Stimulated activated CD8-positive, alpha-beta memory T cell treated with anti-CD3 and anti-CD28 coated beads, Interleukin-7, amount 100 ng/mL, for 1 hour (primary cell): ENCODE results near the gene ITIH4.
"Not testable (repeated sequence)": the region's sequence is repeated elsewhere in the genome, so short reads cannot be mapped to it uniquely, and the experiment has no call there.

Experiments used
- DNase-seq, 2 donors: peaks; one replicate each; pipeline ENCODE4 v3.0.0-alpha.2; 2020; ENCODE audit warnings: low read depth in 2 of 2

The ITIH4 gene

DNA sequence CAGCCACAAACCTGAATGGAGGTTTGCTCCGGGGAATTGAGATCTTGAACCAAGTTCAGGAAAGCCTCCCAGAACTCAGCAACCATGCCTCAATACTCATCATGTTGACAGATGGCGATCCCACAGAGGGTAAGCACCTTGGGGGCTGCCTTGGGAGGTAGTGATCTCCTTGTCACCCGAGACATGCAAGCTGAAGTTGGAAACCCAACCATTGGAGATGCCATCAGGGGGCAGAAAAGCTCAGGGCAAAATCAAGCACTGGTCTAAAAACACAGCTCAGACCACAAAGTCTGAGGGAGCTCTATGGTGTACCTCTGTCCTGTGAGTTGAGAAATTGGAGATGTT is 47.3 kb downstream of the ITIH4 start:
- DNase-seq, result no peak

DNA sequence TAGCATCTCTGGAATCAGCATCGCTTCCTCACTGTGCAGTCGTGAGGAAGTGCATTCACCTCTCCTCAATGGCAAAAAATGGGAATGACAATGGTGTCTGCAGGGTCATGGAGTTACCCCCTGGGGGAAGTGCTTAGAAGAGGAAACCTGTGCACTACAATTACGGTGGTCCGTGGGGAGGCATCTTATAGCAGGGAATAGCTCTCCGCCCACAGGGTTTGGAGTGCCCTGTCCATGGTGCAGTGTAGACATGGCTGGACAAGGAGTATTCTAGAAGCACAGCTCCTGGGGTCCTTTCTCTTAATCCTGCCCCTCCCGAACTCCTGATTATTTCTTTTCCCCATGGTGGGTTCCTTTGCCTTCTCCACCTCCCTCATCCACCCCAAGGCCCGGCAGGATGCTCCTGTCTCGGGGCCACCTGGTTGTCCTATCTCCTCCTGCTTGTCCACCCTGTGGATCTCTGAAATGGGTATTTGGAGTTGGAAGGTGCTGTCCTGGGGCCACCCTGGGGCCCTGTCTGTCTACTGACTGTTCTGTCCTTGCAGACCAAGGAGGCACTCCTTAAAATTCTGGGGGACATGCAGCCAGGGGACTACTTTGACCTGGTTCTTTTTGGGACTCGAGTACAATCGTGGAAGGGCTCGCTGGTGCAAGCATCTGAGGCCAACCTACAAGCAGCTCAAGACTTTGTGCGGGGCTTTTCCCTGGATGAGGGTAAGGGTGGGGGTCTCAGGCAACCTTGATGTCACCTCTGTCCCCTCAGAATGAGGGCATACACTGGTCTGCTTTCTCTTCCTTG is 47.9 kb downstream of the ITIH4 start:
- DNase-seq, result no peak

DNA sequence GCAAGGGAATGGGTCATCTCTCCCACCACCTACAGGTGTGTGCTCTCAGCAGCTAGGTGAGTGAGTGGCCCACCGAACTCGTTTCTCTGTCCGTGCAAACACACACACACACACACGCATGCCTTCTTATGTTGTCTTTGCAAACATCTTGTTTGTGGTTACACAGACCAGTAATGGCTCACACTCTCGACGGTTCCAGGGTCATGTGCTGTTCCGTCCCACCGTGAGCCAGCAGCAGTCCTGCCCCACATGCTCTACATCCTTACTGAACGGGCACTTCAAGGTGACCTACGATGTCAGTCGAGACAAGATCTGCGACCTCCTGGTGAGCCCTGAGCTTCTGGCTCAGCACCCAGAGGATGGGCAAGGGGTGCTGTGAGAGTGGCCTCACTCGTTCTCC is 48.7 kb downstream of the ITIH4 start:
- DNase-seq, result no peak

DNA sequence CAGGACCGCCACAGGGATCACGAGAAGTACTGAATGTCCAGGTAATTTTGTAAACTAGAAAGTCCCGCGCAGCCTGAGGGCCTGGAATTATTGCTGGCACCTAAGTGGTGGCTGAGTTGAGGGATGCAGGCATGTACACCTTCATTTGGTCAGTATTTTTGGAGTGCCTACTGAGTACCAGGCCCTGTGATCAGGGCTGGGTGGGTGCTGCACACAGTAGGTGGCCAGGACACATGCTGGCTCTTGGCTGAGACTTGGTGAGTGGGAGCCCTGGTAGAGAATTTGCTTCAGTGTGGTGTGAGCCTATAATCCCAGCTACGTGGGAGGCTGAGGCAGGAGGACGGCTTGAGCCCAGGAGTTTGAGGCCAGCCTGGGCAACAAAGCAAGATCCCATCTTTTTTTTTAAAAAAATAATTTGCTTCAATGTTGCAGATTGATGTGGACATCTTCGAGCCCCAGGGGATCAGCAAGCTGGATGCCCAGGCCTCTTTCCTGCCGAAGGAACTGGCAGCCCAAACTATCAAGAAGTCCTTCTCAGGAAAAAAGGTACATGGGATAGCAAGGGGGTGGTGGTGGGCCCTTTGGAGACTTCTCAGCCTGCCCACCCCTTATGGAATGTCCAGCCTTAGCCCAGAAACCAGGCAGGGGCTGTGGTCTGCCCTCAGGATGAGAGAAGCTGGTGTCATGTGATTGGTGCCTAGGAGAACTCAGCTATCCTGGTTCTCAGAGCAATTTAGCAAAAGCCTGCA is 50.5 kb downstream of the ITIH4 start:
- no peak for DNase-seq

DNA sequence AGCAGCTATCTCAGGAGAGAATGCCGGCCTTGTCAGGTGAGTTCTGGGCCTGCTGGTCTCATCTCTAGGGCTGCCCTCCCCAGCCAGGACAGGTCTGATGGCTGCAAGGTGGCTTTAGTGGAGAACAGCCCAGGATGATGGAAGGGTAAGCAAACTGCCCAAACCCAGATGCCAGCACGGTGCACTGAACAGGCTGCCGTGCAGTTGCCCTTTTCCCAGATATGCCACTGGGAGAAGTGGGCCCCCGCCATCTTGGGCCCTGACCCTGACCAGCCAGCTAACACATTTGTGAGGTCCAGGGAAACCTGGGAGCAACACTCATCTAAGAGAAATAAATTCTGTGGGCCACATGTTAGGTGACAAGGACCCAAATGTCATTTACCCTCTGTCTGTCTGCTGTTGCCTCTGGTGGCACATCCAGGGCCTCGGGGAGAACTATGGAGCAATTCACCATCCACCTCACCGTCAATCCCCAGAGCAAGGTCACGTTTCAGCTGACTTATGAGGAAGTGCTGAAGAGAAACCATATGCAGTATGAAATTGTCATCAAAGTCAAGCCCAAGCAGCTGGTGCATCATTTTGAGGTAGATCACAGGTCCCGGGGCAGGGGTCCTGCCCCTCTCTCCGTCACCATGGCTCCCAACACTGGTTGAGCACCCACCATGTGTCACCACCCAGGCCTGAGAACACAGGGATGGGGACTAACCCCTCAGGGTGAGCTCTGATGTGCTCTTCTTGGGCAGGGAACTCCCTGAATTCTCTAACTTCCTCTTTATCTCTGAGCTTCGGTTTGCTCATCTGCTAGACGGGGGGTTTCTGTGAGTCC is 51.2 kb downstream of the ITIH4 start:
- no peak for DNase-seq

DNA sequence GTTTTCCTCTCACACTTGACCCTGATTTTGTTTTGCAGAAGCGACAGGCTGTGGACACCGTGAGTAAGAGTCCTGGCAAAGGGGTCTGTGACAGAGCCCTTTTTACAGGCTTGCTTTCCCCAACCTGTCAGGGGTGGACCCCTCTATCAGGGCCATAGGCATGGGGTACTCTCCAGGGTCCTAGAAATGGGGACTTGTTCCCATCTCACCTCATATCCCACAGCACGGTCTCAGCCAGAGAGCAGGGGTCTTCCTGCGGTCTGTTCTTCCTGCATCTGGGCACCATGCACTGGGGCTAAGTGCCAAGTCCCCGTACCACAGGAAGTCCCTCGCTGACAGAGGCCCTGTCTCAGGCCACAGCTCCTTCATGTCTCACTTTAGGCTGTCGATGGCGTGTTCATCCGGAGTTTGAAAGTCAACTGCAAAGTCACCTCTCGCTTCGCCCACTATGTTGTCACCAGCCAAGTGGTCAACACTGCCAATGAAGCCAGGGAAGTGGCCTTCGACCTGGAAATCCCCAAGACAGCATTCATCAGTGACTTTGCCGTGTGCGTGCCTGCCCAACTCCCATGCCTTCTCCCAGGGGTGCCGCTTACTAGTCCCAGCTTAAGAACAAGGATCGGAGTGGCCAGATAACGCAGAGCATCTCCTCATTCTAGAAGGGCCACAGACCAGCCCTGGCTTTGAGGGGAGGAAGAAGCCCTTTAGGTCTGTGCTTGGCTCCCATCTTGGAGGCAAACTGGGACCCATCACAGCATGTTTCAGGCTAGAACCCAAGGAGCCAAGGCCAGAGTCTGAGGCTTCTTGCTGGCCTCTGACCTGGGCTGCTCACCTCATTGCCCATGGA is 52.3 kb downstream of the ITIH4 start:
- no peak for DNase-seq

DNA sequence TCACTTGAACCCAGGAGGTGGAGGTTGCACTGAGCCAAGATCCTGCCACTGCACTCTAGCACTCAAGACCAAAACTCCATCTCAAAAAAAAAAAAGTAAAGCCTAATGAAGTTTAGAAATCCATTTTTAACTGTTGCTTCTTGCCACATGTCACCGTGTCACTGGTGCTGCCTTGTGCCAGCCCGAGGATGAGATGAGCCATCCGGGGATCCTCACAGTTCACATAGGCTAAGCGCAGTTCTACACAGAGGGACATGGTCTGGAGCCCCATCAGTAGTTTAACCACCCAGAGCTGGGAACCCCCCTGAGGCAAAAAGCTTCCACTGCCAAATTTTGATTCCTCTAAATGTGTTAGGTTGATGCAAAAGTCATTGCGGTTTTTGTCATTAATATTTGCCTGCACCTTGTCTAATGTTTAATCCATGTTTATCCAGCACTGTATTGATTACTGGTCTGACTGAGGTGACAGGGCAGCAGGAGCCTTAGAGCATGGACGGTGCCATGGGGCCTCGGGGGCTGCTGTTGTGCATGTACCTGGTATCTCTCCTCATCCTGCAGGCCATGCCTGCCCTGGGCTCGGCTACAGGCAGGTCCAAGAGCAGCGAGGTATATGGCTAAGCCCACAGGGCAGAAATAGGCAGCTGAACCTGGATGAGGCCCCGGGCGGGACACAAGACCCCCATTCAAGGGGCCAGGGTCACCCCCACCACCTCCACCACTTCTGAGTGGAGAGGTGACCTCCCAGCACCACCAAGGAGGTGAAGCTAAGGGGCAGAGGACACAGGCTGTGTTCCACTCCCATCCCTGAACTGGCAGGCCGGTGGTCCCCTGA is 53.1 kb downstream of the ITIH4 start, which contains the start of gene ITIH1:
TSS of gene ITIH1 (plus strand) at position 473 of the 832 bp plus-strand sequence. CDS start at position 490, 17 bp downstream.
- no peak for DNase-seq

DNA sequence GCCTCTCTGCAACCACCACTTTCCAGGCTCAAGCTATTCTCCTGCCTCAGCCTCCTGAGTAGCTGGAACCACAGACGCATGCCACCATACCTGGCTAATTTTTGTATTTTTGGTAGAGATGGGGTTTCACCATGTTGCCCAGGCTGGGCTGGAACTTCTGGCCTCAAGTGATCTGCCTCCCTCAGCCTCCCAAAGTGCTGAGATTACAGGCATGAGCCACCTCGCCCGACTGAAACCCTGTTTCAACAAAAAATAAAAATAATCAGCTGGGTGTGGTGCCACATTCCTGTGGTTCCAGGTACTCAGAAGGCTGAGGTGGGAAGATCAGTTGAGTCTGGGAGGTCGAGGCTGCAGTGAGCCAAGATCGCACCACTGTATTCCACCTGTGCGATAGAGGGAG is 54.0 kb downstream of the ITIH4 start:
- DNase-seq, result not testable (repeated sequence)

DNA sequence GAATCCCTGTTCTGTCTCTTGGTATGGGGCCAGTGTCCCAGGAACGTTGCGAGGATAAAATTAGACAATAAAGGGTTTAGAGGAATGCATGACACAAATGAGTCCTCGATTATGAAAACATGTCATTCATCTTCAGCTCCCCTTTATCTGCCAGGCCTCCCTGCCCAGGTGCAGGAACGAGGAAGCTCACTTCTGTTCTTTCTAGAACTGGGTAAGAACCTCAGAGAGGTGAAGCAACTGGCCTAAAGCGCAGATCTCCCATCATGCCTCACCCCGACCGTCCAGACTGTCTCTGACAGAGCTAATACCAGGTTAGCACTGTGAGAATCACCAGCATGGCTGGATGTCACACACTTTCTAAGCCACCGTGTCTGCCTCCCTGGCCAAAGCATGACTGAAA is 54.6 kb downstream of the ITIH4 start:
- no peak for DNase-seq

DNA sequence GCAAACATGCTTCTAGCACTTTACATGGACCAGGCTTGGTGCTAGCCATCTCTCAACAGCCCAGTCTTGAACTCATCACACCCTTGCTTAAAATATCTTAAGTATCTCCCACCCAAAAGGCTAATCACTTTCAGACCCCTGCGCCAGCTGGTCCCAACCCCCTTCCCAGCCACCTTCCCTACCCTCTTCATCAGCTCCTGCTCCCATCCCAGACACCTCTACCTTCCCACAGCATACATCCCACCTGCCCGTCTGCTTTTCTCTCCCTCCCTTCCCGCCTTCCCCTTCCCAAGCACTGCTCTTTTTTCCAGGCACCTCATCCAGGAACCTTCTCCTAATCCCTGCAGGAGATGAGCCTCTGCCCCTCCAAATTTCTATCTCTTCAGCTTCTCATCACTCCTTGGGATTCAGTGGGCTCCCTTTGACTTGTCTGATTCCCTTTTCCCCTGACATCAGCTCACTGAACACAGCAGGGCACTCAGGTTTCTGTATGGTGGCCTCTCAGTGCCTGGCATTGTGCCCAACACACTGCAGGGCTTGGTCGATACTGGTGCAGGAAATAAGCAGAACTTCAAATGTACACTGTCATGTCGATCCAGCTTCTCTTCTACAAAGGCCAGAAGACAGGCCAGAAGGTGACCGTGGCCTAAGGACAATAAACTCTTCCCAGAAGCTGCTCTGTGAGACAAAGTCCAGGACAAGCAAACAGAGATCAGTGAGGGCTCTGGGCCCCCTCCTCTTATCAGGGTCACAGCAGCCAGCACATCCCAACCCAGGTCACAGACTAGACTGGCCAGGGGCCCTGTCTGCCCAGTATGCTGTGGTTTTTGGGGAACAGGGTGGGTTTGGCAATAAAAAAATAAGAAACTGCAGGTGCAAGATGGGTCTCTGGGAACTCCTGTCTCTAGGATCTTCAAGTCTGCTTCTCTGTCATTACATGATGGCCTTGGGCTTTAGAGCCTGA is 55.3 kb downstream of the ITIH4 start:
- no peak for DNase-seq

DNA sequence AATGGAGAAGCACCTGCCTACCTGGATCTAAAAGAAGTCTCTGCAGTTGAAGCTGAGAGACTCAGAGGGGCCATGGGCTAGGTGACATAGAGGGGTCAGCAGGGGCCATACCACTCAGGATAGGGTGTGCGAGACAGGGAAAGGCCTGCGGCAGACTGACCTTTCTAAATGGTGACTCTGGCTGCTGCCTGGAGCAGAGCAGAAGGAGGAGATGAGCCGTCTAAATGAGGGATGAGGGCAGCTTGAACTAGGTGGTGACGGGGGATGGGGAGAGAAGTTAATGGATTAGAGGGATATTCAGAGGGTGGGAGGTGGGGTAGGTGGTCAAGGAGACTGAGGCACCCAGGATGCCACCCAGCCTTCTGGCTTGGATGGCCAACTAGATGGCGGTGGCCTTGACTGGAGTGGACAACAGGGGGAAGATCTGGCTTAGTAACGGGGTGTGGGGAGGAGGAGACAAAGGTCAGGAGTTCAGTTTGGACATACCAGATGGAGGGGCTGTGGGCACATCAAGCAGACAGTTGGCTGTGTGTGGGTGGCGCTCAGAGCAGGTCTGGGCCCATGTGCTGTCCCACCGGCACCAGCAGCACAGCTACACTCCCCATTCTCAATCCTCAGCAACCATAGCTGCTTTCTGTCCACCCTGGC is 56.3 kb downstream of the ITIH4 start:
- no peak for DNase-seq

DNA sequence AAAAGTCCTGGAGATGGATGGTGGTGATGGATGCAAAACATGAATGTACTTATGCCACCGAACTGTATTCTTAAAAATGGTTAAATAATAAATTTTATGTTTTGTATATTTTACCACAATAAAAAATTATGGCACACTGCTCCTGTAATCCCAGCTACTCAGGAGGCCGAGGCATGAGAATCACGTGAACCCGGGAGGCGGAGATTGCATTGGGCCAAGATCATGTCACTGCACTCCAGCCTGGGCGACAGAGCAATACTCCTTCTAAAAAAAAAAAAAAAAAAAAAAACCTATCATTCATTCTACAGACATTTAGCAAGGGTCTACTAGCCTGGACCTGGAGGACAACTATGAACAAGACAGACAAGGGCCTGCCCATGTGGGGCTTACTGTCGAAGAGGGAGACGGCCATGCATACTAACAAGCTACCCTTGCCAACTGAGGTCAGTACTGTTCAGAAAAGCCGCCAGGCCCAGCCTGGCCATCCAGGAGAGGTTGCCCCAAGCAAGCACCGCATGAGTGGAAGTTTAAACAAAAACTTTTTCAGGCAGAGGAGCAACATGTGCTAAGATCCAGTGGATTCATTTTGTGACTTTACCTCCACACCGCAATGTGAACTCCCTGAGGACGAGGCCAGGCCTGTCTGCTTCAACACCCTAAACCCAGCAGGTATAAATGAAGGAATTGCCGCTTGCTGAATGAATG is 57.0 kb downstream of the ITIH4 start:
- DNase-seq, result no peak

DNA sequence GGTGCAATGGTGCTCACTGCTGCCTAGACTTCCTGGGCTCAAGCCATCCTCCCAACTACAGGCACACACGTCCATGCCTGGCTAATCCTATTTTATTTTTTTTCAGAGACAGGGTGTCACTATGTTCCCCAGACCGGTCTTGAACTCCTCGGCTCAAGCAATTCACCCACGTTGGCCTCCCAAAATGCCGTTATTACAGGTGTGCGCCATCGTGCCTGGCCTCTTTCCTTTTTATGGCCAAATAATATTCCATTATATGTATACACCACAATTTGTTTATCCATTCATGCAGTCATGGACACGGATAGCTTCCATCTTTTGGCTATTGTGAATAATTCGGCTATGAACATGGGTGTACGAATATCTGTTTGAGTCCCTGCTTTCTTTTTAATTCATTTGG is 58.8 kb downstream of the ITIH4 start:
- no peak for DNase-seq

DNA sequence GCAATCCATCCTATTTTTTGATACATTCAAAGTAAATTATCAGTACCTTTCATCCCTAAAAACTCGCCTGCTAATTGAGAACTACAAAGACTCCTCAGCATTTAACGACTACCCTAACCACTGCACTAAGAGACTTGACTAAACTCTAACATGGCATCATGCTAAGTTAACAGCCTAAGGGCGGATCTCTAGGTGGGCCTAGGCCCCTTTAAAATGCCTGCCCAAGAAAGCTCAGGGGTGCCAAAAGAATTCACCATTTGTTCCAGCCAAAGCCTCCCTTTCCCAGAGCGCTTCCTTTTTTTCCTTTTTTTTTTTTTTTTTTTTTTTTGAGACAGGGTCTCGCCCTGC is 59.2 kb downstream of the ITIH4 start:
- DNase-seq, result no peak

DNA sequence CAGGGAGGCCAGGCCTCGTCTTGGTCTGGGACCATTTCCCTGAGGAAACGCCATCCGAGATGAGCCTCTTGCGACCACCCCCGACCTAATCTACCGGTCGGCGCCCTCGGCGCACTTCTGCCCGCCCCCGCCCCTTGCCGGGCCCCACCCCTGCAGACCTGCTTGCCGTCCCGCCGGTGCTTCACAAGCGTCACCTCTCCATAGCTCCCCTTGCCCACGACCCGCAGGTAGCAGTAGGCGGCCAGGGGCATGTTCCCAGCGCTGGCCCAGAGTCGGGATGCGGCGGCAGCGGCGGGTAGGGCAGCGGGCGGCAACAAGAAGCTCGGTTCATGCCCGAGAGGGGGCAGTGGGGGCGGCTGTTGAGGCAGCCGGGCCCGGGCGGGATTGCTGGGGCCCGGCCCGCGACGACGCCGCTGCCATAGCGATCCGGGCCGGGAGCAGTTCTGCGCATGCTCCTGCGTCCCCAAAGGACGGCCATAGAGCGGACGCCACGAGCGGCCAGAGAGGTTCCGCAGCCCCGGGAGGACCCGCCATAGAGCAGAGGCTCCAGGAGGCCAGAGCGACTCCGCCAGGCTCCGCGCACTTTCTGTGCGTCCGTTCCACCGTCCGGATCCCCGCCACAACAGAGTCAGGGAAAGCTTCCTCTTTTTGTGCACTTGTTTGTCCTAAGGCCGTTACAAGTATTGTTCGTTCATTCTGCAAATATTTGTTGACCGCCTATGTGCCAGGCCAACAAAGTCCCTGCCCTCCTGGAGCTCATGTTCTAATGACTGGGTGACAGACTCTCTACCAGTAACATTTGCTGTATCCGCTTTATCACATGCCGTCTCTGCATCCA is 59.8 kb downstream of the ITIH4 start, which contains the start of gene NEK4:
TSS of gene NEK4 (minus strand) at position 445 of the 838 bp plus-strand sequence. CDS start at position 251, 194 bp downstream.
- peak; percentile 66 to 69 for DNase-seq

DNA sequence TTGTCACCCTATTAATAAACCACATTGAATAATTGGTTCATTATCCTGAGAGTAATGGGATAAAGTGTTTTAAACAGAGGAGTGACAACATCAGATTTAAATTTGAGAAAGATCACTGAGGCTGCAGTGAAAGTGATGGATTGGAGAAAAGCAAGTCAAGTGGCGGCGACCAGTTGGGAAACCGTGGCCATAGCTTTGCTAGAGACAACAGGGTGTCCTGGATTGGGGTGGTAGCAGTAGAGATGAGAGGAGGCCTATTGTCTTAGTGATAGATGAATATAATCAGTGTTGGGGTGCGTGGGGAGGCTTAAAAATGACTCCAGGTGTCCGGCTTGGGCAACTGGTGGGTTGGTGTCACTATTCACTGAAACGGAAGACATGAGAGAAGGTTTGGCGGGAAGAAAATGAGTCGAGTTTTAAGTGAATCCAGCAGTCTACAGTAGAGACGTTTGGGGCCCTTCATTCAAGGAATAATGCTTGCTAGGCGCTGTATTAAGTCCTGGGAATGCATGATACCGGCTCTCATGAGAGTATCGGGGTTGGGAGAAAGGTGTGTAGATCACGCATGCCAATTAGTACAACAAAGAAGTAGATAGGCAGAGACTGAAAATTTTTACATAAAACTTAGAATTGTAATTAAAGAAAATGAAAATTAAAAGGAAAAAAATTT is 60.6 kb downstream of the ITIH4 start:
- DNase-seq, result no peak

DNA sequence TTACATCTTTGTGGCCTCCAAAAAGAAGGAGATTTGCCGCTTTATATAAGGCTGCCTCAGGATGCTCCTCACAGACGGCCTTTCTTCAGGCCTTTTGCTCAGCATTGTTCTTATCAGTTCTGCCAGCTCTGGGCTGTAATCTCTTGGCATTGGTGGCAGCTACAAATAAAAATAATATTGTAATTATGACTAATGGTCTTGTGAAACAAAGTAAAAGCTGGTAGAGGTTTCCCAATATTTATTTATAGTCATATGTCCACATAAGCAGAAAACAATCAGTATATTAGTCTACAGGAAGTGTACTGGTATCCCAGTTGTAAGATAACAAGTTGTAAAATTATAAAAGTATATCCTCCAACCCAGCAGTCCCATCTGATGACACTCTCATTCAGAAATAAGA is 67.0 kb downstream of the ITIH4 start:
- DNase-seq, result no peak
